ENCODE data around the gene C6orf132. TPM values are rescaled to one million over a fixed set of nuclear protein-coding genes. Genes with fewer than 3 reads are reported as not detected.

C6orf132 gene
- total and polyA plus RNA-seq, 9 of the 15 experiments (the other 6 are each of a cell fraction or from before 2014, with no cell fraction given), result 0.06 to 0.35 (median 0.14) TPM

GRCh38 chr6:42108071-42108470 is 34.3 kb downstream of the C6orf132 start:
- no peak for DNase-seq (ENCODE audit: extremely low read depth in 1 of 4, low spot score in 3 of 4)
- no peak overlapping the region for H2AFZ ChIP-seq (ENCODE audit: low read depth, low read length)
- H3K27ac ChIP-seq (ENCODE audit: extremely low read depth, low read depth, low read length), result no peak overlapping the region
- ChIA-PET CTCF (ENCODE audit: low intra/inter-chr PET ratio) (no interaction called here), POLR2A (interaction anchor here (0.6 to 6.1 kb wide), 5 partner anchors 8 to 118 kb away, joined by 3 to 42 read pairs (median 4); no protein-coding TSS in a partner anchor)
- no peaks in the 10 kb centered on the region for H3K36me3 ChIP-seq (ENCODE audit: control insufficient read depth, insufficient read depth, low read length)
- H3K9me1 ChIP-seq (ENCODE audit: control insufficient read depth, insufficient read depth, low read length), result no peaks in the 10 kb centered on the region
- H3K4me2 ChIP-seq (ENCODE audit: insufficient read depth, low read length), result no peak overlapping the region
- 41% methylated on average over 2 of the region's 2 CpGs for WGBS (ENCODE audit: insufficient coverage, low coverage, missing lambda C conversion rate)
- intact Hi-C loops (cut with micrococcal nuclease) (loop anchor here (10.0 kb wide), 1 partner anchor 107 kb away; the partner anchor contains the start of gene MRPS10), in situ Hi-C loops (cut with MboI) (no loop called here)
- ATAC-seq, result no peak
- TF ChIP-seq MTA3 (IDR thresholded peaks at IDR 0.05; ENCODE audit: borderline replicate concordance) (no peak), ESRRA (IDR thresholded peaks at IDR 0.05; ENCODE audit: borderline replicate concordance, low read depth) (peak; percentile 92), L3MBTL2 (IDR thresholded peaks at IDR 0.05) (no peak), BCOR (IDR thresholded peaks at IDR 0.05) (0 out of 2 replicates have a peak, but pooled peaks have one; percentile 20), ZEB2 (IDR thresholded peaks at IDR 0.05) (no peak), E2F8 (IDR thresholded peaks at IDR 0.05; ENCODE audit: low read depth, partially characterized antibody) (no peak), ID3 (CRISPR knock-in tag; IDR thresholded peaks at IDR 0.05) (no peak), ID3 (tag; IDR thresholded peaks at IDR 0.05) (no peak), RBM25 (IDR thresholded peaks at IDR 0.05; ENCODE audit: low read depth, low read length, severe bottlenecking) (peak; percentile 67)
- no peaks in the 10 kb centered on the region for H3K79me2 ChIP-seq (ENCODE audit: control insufficient read depth, insufficient read depth, low read length)
- no peak overlapping the region for H3K4me3 ChIP-seq
- peaks cover 14 to 37% of the 10 kb centered on the region in 2 experiments for H3K4me1 ChIP-seq (replicated peaks in 1 of 2; ENCODE audit: control insufficient read depth in 2 of 2, insufficient read depth in 2 of 2, low read length in 2 of 2)
- H3K9ac ChIP-seq (ENCODE audit: insufficient read depth in 1 of 2, low read depth in 2 of 2, low read length in 2 of 2), result no peak overlapping the region
- H3K27me3 ChIP-seq (ENCODE audit: control insufficient read depth in 2 of 2, insufficient read depth in 2 of 2, low read length in 2 of 2), result peaks cover 3 to 8% of the 10 kb centered on the region in 2 experiments; a peak in 2 of 5 replicates
- no peak for FAIRE-seq
- BruUV-seq (replicated peaks), result no TSS peak
- H4K20me1 ChIP-seq (replicated peaks; ENCODE audit: control insufficient read depth, insufficient read depth, low read length), result no peaks in the 10 kb centered on the region
- peaks cover 7% of the 10 kb centered on the region; the same call in 1 of the 2 replicates for H3K9me3 ChIP-seq (replicated peaks; ENCODE audit: control insufficient read depth, insufficient read depth, low read depth, low read length)

All from K562 (cell line).